ENCODE results near the gene ZMIZ1.

The ZMIZ1 gene

GRCh38 chr10:79270466-79271246 is 201.9 kb downstream of the ZMIZ1 start:
- no peak for TF ChIP-seq CTCF (conservative IDR thresholded peaks at IDR 0.05; ENCODE audit: low read depth, low read length)
- no peak for DNase-seq (ENCODE audit: low read depth)
- H3K4me3 ChIP-seq (ENCODE audit: low read length) = no peak overlapping the region

GRCh38 chr10:79272353-79272752 is 203.6 kb downstream of the ZMIZ1 start:
- no peak for TF ChIP-seq CTCF (conservative IDR thresholded peaks at IDR 0.05; ENCODE audit: low read depth, low read length)
- no peak for DNase-seq (ENCODE audit: low read depth)
- no peak overlapping the region for H3K4me3 ChIP-seq (ENCODE audit: low read length)

GRCh38 chr10:79273604-79274003 is 204.8 kb downstream of the ZMIZ1 start:
- H3K4me3 ChIP-seq (ENCODE audit: low read length) = no peak overlapping the region
- DNase-seq (ENCODE audit: low read depth) = no peak
- no peak for TF ChIP-seq CTCF (conservative IDR thresholded peaks at IDR 0.05; ENCODE audit: low read depth, low read length)

- peak; percentile 24 for DNase-seq (ENCODE audit: low read depth)
- H3K4me3 ChIP-seq (ENCODE audit: low read length) = no peak overlapping the region
- TF ChIP-seq CTCF (conservative IDR thresholded peaks at IDR 0.05; ENCODE audit: low read depth, low read length) = no peak
Observed at GRCh38 chr10:79274279-79275104, 205.7 kb downstream of the ZMIZ1 start.

GRCh38 chr10:79275105-79275430 is 206.3 kb downstream of the ZMIZ1 start:
- no peak for TF ChIP-seq CTCF (conservative IDR thresholded peaks at IDR 0.05; ENCODE audit: low read depth, low read length)
- DNase-seq (ENCODE audit: low read depth) = no peak
- no peak overlapping the region for H3K4me3 ChIP-seq (ENCODE audit: low read length)

- no peak for TF ChIP-seq CTCF (conservative IDR thresholded peaks at IDR 0.05; ENCODE audit: low read depth, low read length)
- no peak for DNase-seq (ENCODE audit: low read depth)
- H3K4me3 ChIP-seq (ENCODE audit: low read length) = no peak overlapping the region
Observed at GRCh38 chr10:79275431-79275851, 206.7 kb downstream of the ZMIZ1 start.

Measured in retinal pigment epithelial cell (primary cell).